ENCODE measurements around the gene VAPA.
A peak's percentile ranks its signal among the peaks of the same experiment; 100 is the strongest.
"Not testable (repeated sequence)": the region's sequence is repeated elsewhere in the genome, so short reads cannot be mapped to it uniquely, and the experiment has no call there.

VAPA gene

DNA sequence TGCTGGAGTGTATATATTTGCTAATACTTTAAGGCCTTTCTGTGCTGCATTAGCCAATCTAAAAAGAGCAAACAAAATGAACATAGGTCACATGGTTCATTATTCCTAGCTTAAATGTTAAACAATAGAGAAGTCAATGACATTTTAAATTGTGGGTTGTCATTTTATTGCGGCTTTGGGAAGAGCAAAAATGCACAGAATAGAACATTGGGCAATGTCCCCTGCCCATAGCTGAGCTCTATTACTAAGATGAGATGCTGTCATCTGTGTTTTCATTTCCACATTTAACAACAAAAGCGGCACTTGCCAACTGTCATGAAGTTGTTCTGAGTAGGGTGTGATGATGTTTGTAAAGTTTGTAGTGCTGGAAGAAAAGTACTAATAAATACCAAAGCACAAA lies 3.2 kb upstream of the VAPA start:
- no peak overlapping the region for H3K4me3 ChIP-seq (ENCODE audit: low read depth, low read length)
- H3K27me3 ChIP-seq (ENCODE audit: insufficient read depth, low read length) = no peaks in the 10 kb centered on the region
- H3K23ac ChIP-seq (ENCODE audit: low read length) = no peak overlapping the region
- H3K14ac ChIP-seq (ENCODE audit: low read length) = no peak overlapping the region
- DNase-seq = no peak
- no peak overlapping the region for H2BK120ac ChIP-seq (ENCODE audit: insufficient read depth, low read length, poor library complexity)
- no peak overlapping the region for H2AFZ ChIP-seq (ENCODE audit: insufficient read depth, low read length, poor library complexity)
- H3K27ac ChIP-seq (ENCODE audit: low read depth, low read length) = no peak overlapping the region
- H3K36me3 ChIP-seq (ENCODE audit: control insufficient read depth in 1 of 2, insufficient read depth in 2 of 2, low read length in 2 of 2) = no peaks in the 10 kb centered on the region
- no peak overlapping the region for H3K4ac ChIP-seq (ENCODE audit: low read depth, low read length)
- no peak overlapping the region for H3K4me2 ChIP-seq (ENCODE audit: low read length)
- H3K79me2 ChIP-seq (ENCODE audit: control insufficient read depth, insufficient read depth, low read length, poor library complexity) = peaks cover 13% of the 10 kb centered on the region
- H3K9ac ChIP-seq (ENCODE audit: low read length) = no peak overlapping the region
- H2BK5ac ChIP-seq (ENCODE audit: low read depth, low read length, poor library complexity) = no peak overlapping the region
- peaks cover 6 to 11% of the 10 kb centered on the region in 2 experiments for H3K4me1 ChIP-seq (ENCODE audit: control insufficient read depth in 1 of 2, insufficient read depth in 2 of 2, low read length in 2 of 2)
- peaks cover 17% of the 10 kb centered on the region for H3K79me1 ChIP-seq (ENCODE audit: low read length)
- WGBS (ENCODE audit: extremely low coverage, insufficient coverage, insufficient read length) = no CpG with 5 or more reads among the region's 2 CpGs
- H4K91ac ChIP-seq (ENCODE audit: low read depth, low read length) = no peak overlapping the region
- H2AK5ac ChIP-seq (ENCODE audit: low read length) = no peak overlapping the region
- H2BK12ac ChIP-seq (ENCODE audit: low read length) = no peak overlapping the region
- H4K12ac ChIP-seq (ENCODE audit: low read depth, low read length) = no peak overlapping the region
- no peak overlapping the region for H3K18ac ChIP-seq (ENCODE audit: low read length)
- no peaks in the 10 kb centered on the region for H3K9me3 ChIP-seq (ENCODE audit: insufficient read depth, low read depth, low read length)
- H4K8ac ChIP-seq (ENCODE audit: low read depth, low read length) = no peak overlapping the region

DNA sequence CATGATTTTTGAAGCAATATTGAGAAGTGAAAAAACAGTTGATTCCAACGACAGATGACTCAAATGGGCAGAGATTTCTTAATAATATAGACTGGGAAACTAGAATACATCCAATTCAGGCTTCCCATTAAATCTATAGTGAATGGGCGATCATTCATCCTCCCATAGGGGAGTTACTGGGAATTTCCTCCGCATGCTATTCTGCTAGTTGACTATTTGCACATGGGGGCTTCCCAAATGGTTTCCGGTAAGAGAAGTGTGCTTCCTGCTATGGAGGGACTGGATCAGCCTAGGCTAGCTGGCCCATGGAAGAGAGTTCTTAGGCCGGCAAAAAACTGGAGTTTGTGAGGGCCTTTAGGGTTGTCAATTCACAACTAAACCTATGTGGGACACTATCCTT lies 2.6 kb upstream of the VAPA start:
- H2AK5ac ChIP-seq (ENCODE audit: low read length) = no peak overlapping the region
- H3K4me1 ChIP-seq (ENCODE audit: control insufficient read depth in 1 of 2, insufficient read depth in 2 of 2, low read length in 2 of 2) = peaks cover 3 to 8% of the 10 kb centered on the region in 2 experiments
- no peak overlapping the region for H2BK120ac ChIP-seq (ENCODE audit: insufficient read depth, low read length, poor library complexity)
- no peak overlapping the region for H2BK5ac ChIP-seq (ENCODE audit: low read depth, low read length, poor library complexity)
- no peak overlapping the region for H3K18ac ChIP-seq (ENCODE audit: low read length)
- no peaks in the 10 kb centered on the region for H3K27me3 ChIP-seq (ENCODE audit: insufficient read depth, low read length)
- H4K91ac ChIP-seq (ENCODE audit: low read depth, low read length) = no peak overlapping the region
- no peak overlapping the region for H4K12ac ChIP-seq (ENCODE audit: low read depth, low read length)
- no peak overlapping the region for H3K14ac ChIP-seq (ENCODE audit: low read length)
- H2AFZ ChIP-seq (ENCODE audit: insufficient read depth, low read length, poor library complexity) = no peak overlapping the region
- H3K36me3 ChIP-seq (ENCODE audit: control insufficient read depth in 1 of 2, insufficient read depth in 2 of 2, low read length in 2 of 2) = no peaks in the 10 kb centered on the region
- no CpG with 5 or more reads among the region's 5 CpGs for WGBS (ENCODE audit: extremely low coverage, insufficient coverage, insufficient read length)
- H3K23ac ChIP-seq (ENCODE audit: low read length) = no peak overlapping the region
- no peak overlapping the region for H4K8ac ChIP-seq (ENCODE audit: low read depth, low read length)
- no peak overlapping the region for H3K4me2 ChIP-seq (ENCODE audit: low read length)
- no peak for DNase-seq
- no peak overlapping the region for H3K4ac ChIP-seq (ENCODE audit: low read depth, low read length)
- no peak overlapping the region for H3K27ac ChIP-seq (ENCODE audit: low read depth, low read length)
- H3K4me3 ChIP-seq (ENCODE audit: low read depth, low read length) = no peak overlapping the region
- H3K79me1 ChIP-seq (ENCODE audit: low read length) = peaks cover 14% of the 10 kb centered on the region
- no peak overlapping the region for H2BK12ac ChIP-seq (ENCODE audit: low read length)
- peaks cover 13% of the 10 kb centered on the region for H3K79me2 ChIP-seq (ENCODE audit: control insufficient read depth, insufficient read depth, low read length, poor library complexity)
- no peak overlapping the region for H3K9ac ChIP-seq (ENCODE audit: low read length)
- H3K9me3 ChIP-seq (ENCODE audit: insufficient read depth, low read depth, low read length) = no peaks in the 10 kb centered on the region

DNA sequence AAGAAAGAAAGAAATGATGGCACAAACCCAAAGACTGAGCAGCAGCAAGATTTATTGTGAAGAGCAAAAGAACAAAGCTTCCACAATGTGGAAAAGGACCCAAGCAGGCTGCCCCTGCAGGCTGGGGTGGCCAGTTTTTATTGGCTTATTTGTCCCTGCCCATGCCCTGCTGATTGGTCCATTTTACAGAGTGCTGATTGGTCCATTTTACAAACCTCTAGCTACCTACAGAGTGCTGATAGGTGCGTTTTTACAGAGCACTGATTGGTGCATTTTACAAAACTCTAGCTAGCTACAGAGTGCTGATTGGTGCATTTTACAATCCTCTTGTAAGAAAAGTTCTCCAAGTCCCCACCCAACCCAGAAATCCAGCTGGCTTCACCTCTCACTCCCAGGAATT lies 1.5 kb upstream of the VAPA start:
- H4K8ac ChIP-seq (ENCODE audit: low read depth, low read length) = peak overlapping the region; percentile 88
- peak overlapping the region; percentile 31 for H4K12ac ChIP-seq (ENCODE audit: low read depth, low read length)
- H3K27me3 ChIP-seq (ENCODE audit: insufficient read depth, low read length); DNase-seq; H2AFZ ChIP-seq (ENCODE audit: insufficient read depth, low read length, poor library complexity); H3K23ac ChIP-seq (ENCODE audit: low read length); H3K4me2 ChIP-seq (ENCODE audit: low read length); H3K9ac ChIP-seq (ENCODE audit: low read length); H3K4me1 ChIP-seq (ENCODE audit: control insufficient read depth in 1 of 2, insufficient read depth in 2 of 2, low read length in 2 of 2); H3K9me3 ChIP-seq (ENCODE audit: insufficient read depth, low read depth, low read length); H3K36me3 ChIP-seq (ENCODE audit: control insufficient read depth in 1 of 2, insufficient read depth in 2 of 2, low read length in 2 of 2); H3K27ac ChIP-seq (ENCODE audit: low read depth, low read length); H3K18ac ChIP-seq (ENCODE audit: low read length); H3K4me3 ChIP-seq (ENCODE audit: low read depth, low read length): not testable (repeated sequence)
- H2AK5ac ChIP-seq (ENCODE audit: low read length) = peak overlapping the region; percentile 90
- peaks cover 14% of the 10 kb centered on the region for H3K79me2 ChIP-seq (ENCODE audit: control insufficient read depth, insufficient read depth, low read length, poor library complexity)
- H4K91ac ChIP-seq (ENCODE audit: low read depth, low read length) = peak overlapping the region; percentile 86
- peak overlapping the region; percentile 38 for H2BK5ac ChIP-seq (ENCODE audit: low read depth, low read length, poor library complexity)
- peak overlapping the region; percentile 84 for H2BK120ac ChIP-seq (ENCODE audit: insufficient read depth, low read length, poor library complexity)
- peak overlapping the region; percentile 57 for H3K14ac ChIP-seq (ENCODE audit: low read length)
- WGBS (ENCODE audit: extremely low coverage, insufficient coverage, insufficient read length) = no CpG with 5 or more reads among the region's 1 CpG
- peak overlapping the region; percentile 97 for H2BK12ac ChIP-seq (ENCODE audit: low read length)
- H3K4ac ChIP-seq (ENCODE audit: low read depth, low read length) = peak overlapping the region; percentile 66
- peaks cover 14% of the 10 kb centered on the region for H3K79me1 ChIP-seq (ENCODE audit: low read length)

DNA sequence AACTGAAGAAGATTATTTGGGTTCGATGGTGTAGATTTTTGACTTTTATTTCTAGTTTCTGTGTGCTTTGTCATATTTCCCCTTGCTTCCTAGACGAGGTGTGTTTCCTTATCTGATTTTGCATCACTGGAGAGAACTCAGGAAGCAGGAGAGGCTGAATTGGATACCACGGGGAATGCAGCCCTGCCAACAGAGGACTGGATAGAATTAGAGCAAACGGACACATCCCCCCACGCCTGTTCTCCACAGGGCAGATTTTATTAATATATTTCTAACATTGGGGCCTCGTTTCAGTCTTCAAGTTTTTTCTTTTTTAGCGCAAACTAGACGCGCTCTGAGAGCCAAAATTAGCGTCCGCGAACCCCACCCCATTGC lies 678 bp upstream of the VAPA start:
- H3K4ac ChIP-seq (ENCODE audit: low read depth, low read length) = no peak overlapping the region
- H4K8ac ChIP-seq (ENCODE audit: low read depth, low read length) = no peak overlapping the region
- no peak overlapping the region for H4K91ac ChIP-seq (ENCODE audit: low read depth, low read length)
- H3K4me2 ChIP-seq (ENCODE audit: low read length) = peak overlapping the region; percentile 64
- no peaks in the 10 kb centered on the region for H3K9me3 ChIP-seq (ENCODE audit: insufficient read depth, low read depth, low read length)
- peak in 1 of 2 donors; percentile 70 for DNase-seq
- no peak overlapping the region for H2AK5ac ChIP-seq (ENCODE audit: low read length)
- H3K27me3 ChIP-seq (ENCODE audit: insufficient read depth, low read length) = no peaks in the 10 kb centered on the region
- H3K79me2 ChIP-seq (ENCODE audit: control insufficient read depth, insufficient read depth, low read length, poor library complexity) = peaks cover 17% of the 10 kb centered on the region
- WGBS (ENCODE audit: extremely low coverage, insufficient coverage, insufficient read length) = no CpG with 5 or more reads among the region's 12 CpGs
- no peak overlapping the region for H4K12ac ChIP-seq (ENCODE audit: low read depth, low read length)
- peaks cover 6% of the 10 kb centered on the region in 2 experiments for H3K4me1 ChIP-seq (ENCODE audit: control insufficient read depth in 1 of 2, insufficient read depth in 2 of 2, low read length in 2 of 2)
- H2BK120ac ChIP-seq (ENCODE audit: insufficient read depth, low read length, poor library complexity) = no peak overlapping the region
- H3K23ac ChIP-seq (ENCODE audit: low read length) = no peak overlapping the region
- H3K27ac ChIP-seq (ENCODE audit: low read depth, low read length) = peak overlapping the region; percentile 84
- peaks cover 14% of the 10 kb centered on the region for H3K79me1 ChIP-seq (ENCODE audit: low read length)
- no peak overlapping the region for H3K4me3 ChIP-seq (ENCODE audit: low read depth, low read length)
- no peak overlapping the region for H2AFZ ChIP-seq (ENCODE audit: insufficient read depth, low read length, poor library complexity)
- H3K9ac ChIP-seq (ENCODE audit: low read length) = no peak overlapping the region
- no peak overlapping the region for H3K14ac ChIP-seq (ENCODE audit: low read length)
- H2BK5ac ChIP-seq (ENCODE audit: low read depth, low read length, poor library complexity) = no peak overlapping the region
- no peak overlapping the region for H2BK12ac ChIP-seq (ENCODE audit: low read length)
- no peak overlapping the region for H3K18ac ChIP-seq (ENCODE audit: low read length)
- H3K36me3 ChIP-seq (ENCODE audit: control insufficient read depth in 1 of 2, insufficient read depth in 2 of 2, low read length in 2 of 2) = no peaks in the 10 kb centered on the region
